ENCODE results near the gene SLC39A9. TPM values are rescaled to one million over a fixed set of nuclear protein-coding genes. Genes with fewer than 3 reads are reported as not detected.

Gene SLC39A9
- total and polyA plus RNA-seq, 2 of the 13 experiments (the other 11 are each of a cell fraction or from before 2014, with no cell fraction given) = 46.6 to 69.5 TPM

- TF ChIP-seq BRCA1 (CRISPR knock-in tag; IDR thresholded peaks at IDR 0.05) = no peak
- Histone ChIP-seq H3K27me3 (ENCODE audit: control insufficient read depth in 1 of 2, insufficient read depth in 2 of 2, low read length in 2 of 2) (peaks cover 1 to 4% of the 10 kb centered on the region in 2 experiments; a peak in 2 of 5 replicates), H3K9ac (ENCODE audit: insufficient read depth, low read depth, low read length) (no peak overlapping the region), H2AFZ (ENCODE audit: low read length) (no peak overlapping the region), H3K4me2 (ENCODE audit: low read depth, low read length) (no peak overlapping the region), H3K79me2 (ENCODE audit: insufficient read depth, low read length) (no peaks in the 10 kb centered on the region), H3K4me1 (ENCODE audit: insufficient read depth, low read length) (no peaks in the 10 kb centered on the region), H3K9me3 (ENCODE audit: low read length) (no peaks in the 10 kb centered on the region), H3K4me3 (replicated peaks in 1 of 3; ENCODE audit: insufficient read depth in 1 of 3, low read depth in 2 of 3, low read length in 3 of 3) (no peak overlapping the region), H3K36me3 (replicated peaks in 1 of 2; ENCODE audit: control insufficient read depth in 1 of 2, insufficient read depth in 2 of 2, low read length in 2 of 2) (no peaks in the 10 kb centered on the region), H3K27ac (ENCODE audit: extremely low read length, insufficient read depth, low read length) (no peak overlapping the region), H4K20me1 (ENCODE audit: insufficient read depth, low read length) (no peaks in the 10 kb centered on the region)
- ChIA-PET POLR2A (no interaction called here), CTCF (ENCODE audit: low intra/inter-chr PET ratio, low total read pairs) (no interaction called here)
- DNase-seq (ENCODE audit: low spot score) (no peak), FAIRE-seq (no peak), ATAC-seq (no peak)
- BruUV-seq (replicated peaks) = no TSS peak
- intact Hi-C loops (cut with micrococcal nuclease; ENCODE audit: unreplicated experiment) = no loop called here
- 30% methylated on average over 3 of the region's 3 CpGs for WGBS (ENCODE audit: low lambda C conversion rate)
- in situ Hi-C loops (cut with HindIII; ENCODE audit: extremely low pct_ligation_motif_present, low pct_unique_long_range_greater_than_20kb) = no loop called here
These were observed 95.3 kb downstream of the SLC39A9 start for GRCh38 chr14:69493791-69494190.

GRCh38 chr14:69495341-69495921 lies 96.9 kb downstream of the SLC39A9 start:
- POLR2A ChIA-PET = no interaction called here
- BruUV-seq (replicated peaks) = no TSS peak
- Histone ChIP-seq H4K20me1 (ENCODE audit: insufficient read depth, low read length) (no peaks in the 10 kb centered on the region), H3K27ac (ENCODE audit: extremely low read length, insufficient read depth, low read length) (no peak overlapping the region), H3K79me2 (ENCODE audit: insufficient read depth, low read length) (no peaks in the 10 kb centered on the region), H3K27me3 (ENCODE audit: control insufficient read depth in 1 of 2, insufficient read depth in 2 of 2, low read length in 2 of 2) (peaks cover 3 to 4% of the 10 kb centered on the region in 2 experiments; a peak in 2 of 5 replicates), H2AFZ (ENCODE audit: low read length) (no peak overlapping the region), H3K4me2 (ENCODE audit: low read depth, low read length) (no peak overlapping the region), H3K9ac (ENCODE audit: insufficient read depth, low read depth, low read length) (no peak overlapping the region), H3K4me3 (replicated peaks in 1 of 3; ENCODE audit: insufficient read depth in 1 of 3, low read depth in 2 of 3, low read length in 3 of 3) (no peak overlapping the region), H3K36me3 (replicated peaks in 1 of 2; ENCODE audit: control insufficient read depth in 1 of 2, insufficient read depth in 2 of 2, low read length in 2 of 2) (no peaks in the 10 kb centered on the region), H3K4me1 (ENCODE audit: insufficient read depth, low read length) (no peaks in the 10 kb centered on the region), H3K9me3 (ENCODE audit: low read length) (no peaks in the 10 kb centered on the region)
- in situ Hi-C loops (cut with HindIII; ENCODE audit: extremely low pct_ligation_motif_present, low pct_unique_long_range_greater_than_20kb) (no loop called here), intact Hi-C loops (cut with micrococcal nuclease; ENCODE audit: unreplicated experiment) (no loop called here)
- FAIRE-seq (no peak), ATAC-seq (no peak), DNase-seq (ENCODE audit: low spot score) (no peak)
- CTCF ChIA-PET (ENCODE audit: low intra/inter-chr PET ratio, low total read pairs) = no interaction called here
- WGBS (ENCODE audit: low lambda C conversion rate) = 38% methylated on average over 5 of the region's 5 CpGs
- no peak for TF ChIP-seq KDM6A (CRISPR knock-in tag; IDR thresholded peaks at IDR 0.05; ENCODE audit: low read depth)
- no peak for TF ChIP-seq POLR2AphosphoS5 (IDR thresholded peaks at IDR 0.05; ENCODE audit: low read depth, low read length)
- no peak for TF ChIP-seq FOXA3 (CRISPR knock-in tag; IDR thresholded peaks at IDR 0.05)
- TF ChIP-seq HDAC1 (CRISPR knock-in tag; IDR thresholded peaks at IDR 0.05) = no peak
- TF ChIP-seq ZBTB49 (CRISPR knock-in tag; IDR thresholded peaks at IDR 0.05; ENCODE audit: borderline replicate concordance) = no peak
- no peak for TF ChIP-seq SRSF9 (IDR thresholded peaks at IDR 0.05; ENCODE audit: borderline replicate concordance, insufficient read depth, low read depth, low read length, poor library complexity, severe bottlenecking)
- TF ChIP-seq ZBTB4 (CRISPR knock-in tag; IDR thresholded peaks at IDR 0.05; ENCODE audit: borderline replicate concordance) = no peak
- TF ChIP-seq MAZ (IDR thresholded peaks at IDR 0.05; ENCODE audit: borderline replicate concordance, low read depth, low read length) = no peak
- no peak for TF ChIP-seq MAZ (CRISPR knock-in tag; IDR thresholded peaks at IDR 0.05; ENCODE audit: low read depth)
- no peak for TF ChIP-seq HMGA1 (CRISPR knock-in tag; conservative IDR thresholded peaks at IDR 0.05)
- TF ChIP-seq ZNF530 (CRISPR knock-in tag; IDR thresholded peaks at IDR 0.05; ENCODE audit: low read depth) = no peak
- TF ChIP-seq TP53 (CRISPR knock-in tag; conservative IDR thresholded peaks at IDR 0.05) = no peak
- no peak for TF ChIP-seq HOXD1 (CRISPR knock-in tag; IDR thresholded peaks at IDR 0.05)

Measured in HepG2 (cell line).